ENCODE data around the gene MAPKAP1.

MAPKAP1 gene

GRCh38 chr9:125558453-125559092 is 148.4 kb downstream of the MAPKAP1 start:
- no peak for FAIRE-seq

- no peak for FAIRE-seq
Observed at GRCh38 chr9:125556046-125556721, 150.8 kb downstream of the MAPKAP1 start.

- no peak for FAIRE-seq
Observed at GRCh38 chr9:125554726-125555125, 152.3 kb downstream of the MAPKAP1 start.

GRCh38 chr9:125551781-125552180 is 155.2 kb downstream of the MAPKAP1 start:
- FAIRE-seq, result no peak

GRCh38 chr9:125549891-125550885 is 156.8 kb downstream of the MAPKAP1 start:
- FAIRE-seq, result no peak

GRCh38 chr9:125549465-125549871 is 157.5 kb downstream of the MAPKAP1 start:
- no peak for FAIRE-seq

- no peak for FAIRE-seq
Observed at GRCh38 chr9:125549039-125549438, 158.0 kb downstream of the MAPKAP1 start.

- no peak for FAIRE-seq
Observed at GRCh38 chr9:125548141-125548540, 158.9 kb downstream of the MAPKAP1 start.

- no peak for FAIRE-seq
Observed at GRCh38 chr9:125547368-125547767, 159.6 kb downstream of the MAPKAP1 start.

- no peak for FAIRE-seq
Observed at GRCh38 chr9:125545845-125546244, 161.2 kb downstream of the MAPKAP1 start.

GRCh38 chr9:125544988-125545651 is 161.9 kb downstream of the MAPKAP1 start:
- FAIRE-seq, result no peak

GRCh38 chr9:125544484-125544883 is 162.5 kb downstream of the MAPKAP1 start:
- no peak for FAIRE-seq

- FAIRE-seq, result no peak
Observed at GRCh38 chr9:125541840-125542243, 165.2 kb downstream of the MAPKAP1 start.

- FAIRE-seq, result no peak
Observed at GRCh38 chr9:125540497-125540896, 166.5 kb downstream of the MAPKAP1 start.

GRCh38 chr9:125538092-125538473 is 168.9 kb downstream of the MAPKAP1 start:
- no peak for FAIRE-seq

- no peak for FAIRE-seq
Observed at GRCh38 chr9:125537442-125538091, 169.4 kb downstream of the MAPKAP1 start.

- no peak for FAIRE-seq
Observed at GRCh38 chr9:125536776-125537175, 170.2 kb downstream of the MAPKAP1 start.

- no peak for FAIRE-seq
Observed at GRCh38 chr9:125536167-125536772, 170.7 kb downstream of the MAPKAP1 start.

- no peak for FAIRE-seq
Observed at GRCh38 chr9:125534971-125535701, 171.9 kb downstream of the MAPKAP1 start.

GRCh38 chr9:125532812-125533594 is 174.0 kb downstream of the MAPKAP1 start:
- no peak for FAIRE-seq

Data from A204.1 (cell line).